Heart left ventricle (tissue), 13 donors: ENCODE measurements around the gene PPP1R7.

ENCODE experiments used
- CTCF ChIP-seq, 12 donors: fragments of 200-600 bp; sonication (generic) in 4 of 12; IDR thresholded peaks; one replicate each; pipeline versions ENCODE4 v1.5.0 to v1.8.0; 2018 to 2022; ENCODE audit warnings: antibody characterized with exemption in 12 of 12, mild to moderate bottlenecking in 5 of 12
- POLR2A ChIP-seq, 2 donors: fragments of 450-650 bp; IDR thresholded peaks; one replicate each; pipeline ENCODE4 v1.6.1; 2017; ENCODE audit warnings: antibody characterized with exemption in 2 of 2, mild to moderate bottlenecking in 2 of 2, moderate library complexity in 2 of 2
- donor health status: ischemic (EF 13 %, LVEDD 7.1; RV severe dilation, severe dysfunction).
- donor health status: DM: no; HTN: yes; CAD: no.
- donor health status: DM: no; HTN: no; CAD: no.
- donor health status: ischemic (EF 25% LVEDD 6.9; RV normal size, moderate dysfunction).
- donor health status: ischemic (EF 25% LVEDD 5.7; RV mildly dilated, moderate dysfunction).
- donor health status: ischemic (EF 35%, LVEDD 5.7; RV mildly dilated, moderate dysfunction).
- donor health status: nonischemic (EF 11% LVEDD 7.7; RV severe dilation, severe dysfunction).
- donor health status: DM: yes; HTN: yes; CAD: no.
- donor health status: PGD.
- donor health status: ischemic (EF 29% LVEDD 5.4; RV normal size, mild dysfunction).
- donor health status: nonischemic (EF 23%, LVEDD 6.1; RV moderate dilation, normal function).

DNA sequence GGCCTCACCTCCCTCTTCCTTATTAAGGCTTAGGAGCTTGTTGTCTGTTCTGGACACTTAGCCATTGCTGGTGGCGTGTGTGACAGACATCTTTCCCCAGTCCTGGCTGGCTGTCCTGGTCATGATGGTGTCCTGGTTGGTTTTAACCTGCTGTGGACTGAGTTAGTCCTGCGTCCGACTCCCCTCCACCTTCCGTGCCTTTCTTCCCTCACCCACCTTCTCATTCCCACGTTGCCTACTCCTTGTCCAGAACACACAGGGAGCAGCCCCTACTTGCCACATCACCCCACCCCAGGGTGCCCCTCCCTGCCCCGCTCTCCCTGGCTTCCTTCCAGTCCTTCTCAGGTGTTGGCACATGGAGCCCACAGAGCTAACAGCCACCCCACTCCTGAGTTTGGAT is 47.7 kb downstream of the PPP1R7 start:
- TF ChIP-seq CTCF (IDR thresholded peaks at IDR 0.05): no peak
- no peak for TF ChIP-seq POLR2A (IDR thresholded peaks at IDR 0.05)
